WTC11 (cell line): ENCODE data around the gene MAP3K7.

Experiments used
- ATF3 ChIP-seq: sonication (generic); formaldehyde crosslinking; conservative IDR thresholded peaks from 2 replicates; pipeline ENCODE4 v1.8.1; 2022; ENCODE audit warnings: mild to moderate bottlenecking, missing genetic modification reagents
- CREB1 ChIP-seq: sonication (generic); formaldehyde crosslinking; IDR thresholded peaks from 2 replicates; pipeline ENCODE4 v1.8.0; 2023; ENCODE audit warnings: mild to moderate bottlenecking, missing genetic modification reagents
- CTCF ChIP-seq: fragments of 200-600 bp; IDR thresholded peaks from 2 replicates; pipeline ENCODE4 v1.8.0; 2022; ENCODE audit warnings: antibody characterized with exemption
- NR1H2 ChIP-seq: sonication (generic); formaldehyde crosslinking; IDR thresholded peaks from 2 replicates; pipeline ENCODE4 v1.9.0; 2021; ENCODE audit warnings: mild to moderate bottlenecking, moderate library complexity, missing genetic modification reagents
- NR2C2 ChIP-seq: sonication (generic); formaldehyde crosslinking; IDR thresholded peaks from 2 replicates; pipeline ENCODE4 v1.8.0; 2022; ENCODE audit warnings: mild to moderate bottlenecking, missing genetic modification reagents
- USF2 ChIP-seq: sonication (generic); formaldehyde crosslinking; IDR thresholded peaks from 2 replicates; pipeline ENCODE4 v1.8.1; 2023; ENCODE audit warnings: mild to moderate bottlenecking, missing genetic modification reagents, moderate library complexity

GRCh38 chr6:90612313-90612680 is 25.4 kb upstream of the MAP3K7 start:
- TF ChIP-seq NR1H2 (CRISPR knock-in tag) (no peak), CREB1 (no peak), NR2C2 (CRISPR knock-in tag) (no peak), ATF3 (no peak), CTCF (no peak), USF2 (CRISPR knock-in tag) (no peak)
